NCI-H510A (cell line): ENCODE results near the gene ZNF384.

Source experiments
- DNase-seq: peaks from one replicate; lab custom pipeline; 2025; lab: John Stamatoyannopoulos, UW

ZNF384 gene

DNA sequence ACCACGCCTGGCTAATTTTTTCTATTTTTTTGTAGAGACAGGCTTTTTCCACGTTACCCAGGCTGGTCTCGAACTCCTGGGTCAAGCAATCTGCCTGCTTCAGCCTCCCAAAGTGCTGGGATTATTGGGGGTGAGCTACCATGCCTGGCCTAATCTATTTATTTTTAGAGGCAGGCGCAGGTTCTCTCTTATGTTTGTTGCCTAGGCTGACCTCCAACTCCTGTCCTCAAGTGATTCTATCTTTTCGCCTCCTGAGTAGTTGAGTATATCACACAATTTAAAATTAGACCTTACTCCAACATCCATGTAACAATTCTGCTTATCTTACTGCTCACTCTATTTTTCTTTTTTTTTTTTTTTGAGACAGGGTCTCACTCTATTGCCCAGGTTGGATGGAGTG is 35.2 kb downstream of the ZNF384 start:
- DNase-seq, result no peak

DNA sequence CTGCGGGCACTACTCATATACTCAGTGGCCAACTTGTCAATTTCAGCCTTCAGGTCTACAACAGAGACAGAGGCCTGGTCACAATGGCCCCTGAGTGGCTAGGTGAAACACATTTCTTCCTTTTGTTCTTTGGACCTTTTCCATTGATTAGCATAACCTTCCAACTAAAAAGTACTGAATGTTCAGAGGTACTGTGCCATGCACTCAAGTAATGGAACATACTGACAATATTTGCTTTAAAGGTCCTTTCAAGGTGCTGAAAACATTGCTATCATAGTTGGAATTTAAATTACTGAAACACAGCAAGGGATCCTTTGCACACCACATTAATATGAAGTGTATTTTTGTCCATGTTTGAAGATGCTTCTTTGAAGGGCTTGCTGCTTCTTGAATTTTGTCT is 35.8 kb downstream of the ZNF384 start:
- DNase-seq, result no peak

DNA sequence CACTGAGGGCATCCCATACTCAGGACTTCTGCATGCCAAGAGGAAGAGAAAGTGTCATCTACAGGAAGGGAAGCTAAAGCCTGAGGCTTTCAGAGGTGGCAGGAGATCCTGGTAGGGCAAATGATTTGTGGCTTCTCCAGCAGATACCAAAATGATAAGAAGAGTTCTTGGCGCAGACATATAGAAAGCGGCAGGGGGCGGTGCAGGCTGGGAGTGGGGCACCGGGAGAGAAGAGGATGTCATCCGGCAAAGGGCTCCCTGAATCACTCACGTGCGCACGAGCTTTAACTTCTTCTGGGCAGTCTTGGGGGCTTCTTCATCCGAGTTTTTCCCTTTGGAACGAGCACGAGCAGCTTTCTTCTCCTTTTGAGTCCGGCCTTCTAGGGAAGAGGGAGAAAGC is 36.8 kb downstream of the ZNF384 start:
- no peak for DNase-seq

DNA sequence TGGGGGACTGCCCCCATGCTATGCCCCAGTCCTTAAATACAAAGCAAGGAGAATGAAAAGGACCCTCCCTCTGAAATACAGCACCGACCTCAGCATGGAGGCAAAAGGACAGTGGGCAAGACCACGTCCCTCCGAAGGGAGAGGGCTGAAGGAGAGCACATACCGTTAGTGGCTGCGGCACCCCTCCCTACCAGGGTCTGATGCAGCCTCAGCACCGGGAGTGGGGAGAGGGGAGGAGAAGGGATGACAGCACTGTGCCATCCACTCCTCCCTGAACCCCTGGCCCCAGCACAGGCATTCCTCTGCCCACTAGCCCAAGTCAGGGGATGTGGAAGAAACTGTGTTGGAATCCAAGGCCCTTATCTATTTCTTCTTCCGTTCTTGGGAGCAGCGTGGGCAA is 38.3 kb downstream of the ZNF384 start:
- no peak for DNase-seq

DNA sequence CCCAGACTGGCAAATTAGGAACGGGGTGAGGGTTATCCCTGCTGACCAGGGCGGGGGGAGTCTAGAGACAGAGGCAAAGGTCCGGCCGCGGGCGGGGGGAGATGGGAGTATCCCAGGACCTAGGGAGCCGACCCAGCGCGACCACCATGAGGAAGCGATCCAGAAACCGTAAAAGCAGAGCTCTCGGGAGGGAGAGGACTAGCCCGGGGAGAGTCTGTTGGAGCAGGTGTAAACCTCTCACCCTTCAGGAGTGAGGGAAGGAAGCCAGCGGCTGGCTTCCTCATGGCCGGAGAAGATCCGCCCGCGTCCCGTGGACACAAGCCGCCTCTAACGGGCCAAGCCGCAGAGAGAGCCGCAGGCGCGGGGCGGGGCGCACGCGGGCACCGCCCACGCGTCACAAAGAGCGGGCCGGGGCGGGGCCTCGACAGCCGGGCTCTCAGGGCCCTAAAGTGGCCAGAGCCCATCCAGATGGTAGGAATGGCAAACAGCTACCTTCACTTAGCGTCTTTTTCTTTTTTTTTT is 42.0 kb downstream of the ZNF384 start, which contains the start of gene ACRBP:
TSS of gene ACRBP (minus strand) at position 350 of the 522 bp plus-strand sequence. CDS start at position 284, 66 bp downstream.
- DNase-seq, result no peak

DNA sequence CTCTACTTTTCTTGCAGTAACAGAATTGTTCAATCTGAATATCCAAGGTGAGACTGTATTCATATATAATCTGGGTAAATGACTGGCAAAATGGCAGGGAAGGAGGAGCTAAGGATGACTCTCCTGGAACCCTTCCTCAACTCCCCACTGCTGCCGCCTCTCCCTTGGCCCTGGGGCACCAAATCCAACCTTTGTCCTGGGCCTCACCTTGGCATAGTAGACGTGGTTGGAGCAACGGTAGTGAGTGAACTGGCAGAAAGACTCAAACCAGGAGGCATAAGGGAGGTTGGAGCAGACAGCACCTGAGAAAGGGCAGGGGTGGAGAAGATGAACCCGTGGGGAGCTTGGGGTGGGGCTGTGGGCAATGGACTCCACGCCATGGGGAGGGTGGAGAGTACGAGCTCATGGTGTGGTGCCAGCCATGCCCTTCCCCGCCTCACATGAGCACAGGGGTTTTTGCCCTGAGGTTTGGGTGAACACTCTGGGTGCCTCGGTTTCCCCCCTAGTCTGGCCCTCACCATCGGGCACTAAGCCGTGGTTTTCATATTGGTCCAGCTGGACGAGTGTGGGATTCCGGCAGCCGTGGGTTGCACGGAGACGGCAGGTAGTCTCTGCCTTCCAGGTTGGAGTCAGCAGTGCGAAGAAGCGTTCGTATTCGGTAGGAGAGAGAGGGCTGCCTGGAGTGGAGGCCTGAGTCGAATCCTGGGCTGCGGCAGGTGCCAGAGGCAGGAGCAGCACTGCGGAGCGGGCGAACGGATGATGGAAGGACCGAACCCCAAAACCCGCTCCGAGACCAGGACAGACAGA is 42.7 kb downstream of the ZNF384 start:
- DNase-seq, result no peak

DNA sequence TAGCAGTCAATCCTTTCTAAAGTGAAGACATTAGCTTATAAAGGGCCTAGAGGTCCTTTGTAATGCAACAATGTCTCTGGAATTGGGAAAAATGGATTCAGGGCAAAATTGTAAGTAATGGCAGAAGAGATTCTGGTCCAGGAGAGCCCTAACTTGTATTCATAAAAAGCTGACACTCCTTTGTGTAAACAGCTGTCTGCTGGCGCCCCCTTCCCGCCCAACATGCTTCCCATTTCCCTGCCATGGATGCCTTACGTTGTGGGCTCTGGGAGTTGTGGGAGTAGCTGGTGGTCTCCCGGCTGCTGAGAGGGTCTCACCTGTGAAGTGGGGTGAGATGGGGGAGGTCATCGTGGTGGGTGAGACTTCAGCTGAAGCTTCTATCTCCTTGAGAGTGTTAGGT is 44.3 kb downstream of the ZNF384 start:
- no peak for DNase-seq

DNA sequence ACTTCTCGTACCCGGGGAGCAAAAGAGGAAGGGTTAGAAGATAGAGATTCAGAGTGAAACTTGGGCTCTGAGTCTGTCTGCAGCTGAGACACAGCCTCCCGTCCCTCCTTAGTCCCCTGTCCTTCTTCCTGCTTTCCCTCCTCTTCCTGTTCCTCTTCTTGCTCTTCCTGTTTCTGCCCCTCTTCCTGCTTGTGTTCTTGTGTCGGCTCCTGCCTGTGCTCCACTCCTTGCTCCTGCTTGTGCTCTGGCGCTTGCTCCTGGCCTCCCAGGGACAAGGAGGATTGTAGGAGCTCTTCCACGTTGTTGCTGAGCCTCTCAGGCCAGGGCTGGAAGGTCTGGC is 44.9 kb downstream of the ZNF384 start:
- DNase-seq, result no peak

DNA sequence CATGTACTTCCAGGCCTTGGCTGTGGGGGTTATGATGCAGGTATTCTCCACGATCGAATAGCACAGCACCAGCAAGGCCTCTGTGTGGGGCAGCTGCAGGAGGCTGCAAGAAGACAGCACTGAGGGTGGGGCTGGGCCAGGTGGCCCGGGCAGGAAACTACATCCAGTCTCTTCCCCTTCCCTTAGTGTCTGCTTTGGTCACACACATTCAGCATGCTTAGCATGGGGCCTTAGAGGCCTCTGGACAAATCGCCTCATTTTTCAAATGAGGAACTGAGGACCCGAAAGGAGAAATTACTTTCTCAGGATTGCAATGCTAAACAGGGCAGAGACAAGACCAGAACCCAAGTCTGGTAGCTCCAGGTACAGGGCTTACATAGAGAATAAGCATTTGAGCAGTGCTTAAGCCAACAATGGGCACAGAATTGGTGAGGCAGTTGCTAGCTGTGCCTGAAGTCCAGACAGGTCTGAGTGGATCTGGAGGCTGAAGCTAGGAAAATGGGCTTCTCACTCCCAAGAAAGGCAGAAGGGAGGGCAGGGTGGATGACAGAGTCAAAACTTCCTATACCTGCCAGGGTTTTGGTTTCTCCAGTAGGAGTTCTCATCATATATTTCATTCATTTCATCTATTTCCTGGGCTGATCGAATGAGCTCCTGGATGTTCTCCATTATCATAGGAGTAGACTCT is 45.5 kb downstream of the ZNF384 start:
- DNase-seq, result no peak

DNA sequence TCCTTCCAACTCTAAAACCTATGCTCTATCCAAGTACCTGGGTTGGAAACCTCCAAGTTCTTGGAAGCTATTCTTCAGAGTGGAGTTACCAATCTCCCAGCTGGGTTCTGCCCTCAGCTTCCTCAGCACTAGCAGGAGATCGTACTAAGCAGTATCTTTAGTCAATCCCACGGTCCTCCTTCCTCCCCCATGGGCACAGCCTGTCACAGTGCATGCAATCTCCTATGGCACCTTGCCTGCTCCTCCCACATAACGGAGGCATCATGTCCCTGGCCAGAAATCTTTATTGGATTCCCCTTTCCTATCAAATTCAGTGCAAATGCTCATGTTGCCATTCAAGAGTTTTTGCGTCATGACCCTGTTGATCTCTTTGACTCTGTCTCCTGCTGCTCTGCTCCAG is 48.0 kb downstream of the ZNF384 start:
- no peak for DNase-seq

DNA sequence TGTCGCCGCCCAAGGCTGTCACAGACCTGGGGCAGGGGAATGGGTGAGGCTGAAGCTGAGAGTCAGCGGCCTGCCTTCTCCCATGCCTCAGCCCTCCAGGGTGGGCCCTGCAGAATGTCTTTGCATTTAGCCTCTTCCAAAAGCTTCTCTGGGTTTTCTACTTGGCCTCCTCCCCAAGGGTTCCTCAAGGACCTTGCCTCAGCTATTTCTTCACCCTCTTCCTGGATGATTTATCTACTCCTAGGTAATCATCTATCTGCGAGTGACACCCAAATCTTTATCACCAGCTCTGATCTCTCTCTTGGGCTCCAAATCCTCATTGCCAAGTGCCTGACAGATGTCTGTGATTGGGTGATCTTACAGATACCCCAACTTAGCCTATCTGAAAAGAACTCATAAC is 48.7 kb downstream of the ZNF384 start:
- no peak for DNase-seq

DNA sequence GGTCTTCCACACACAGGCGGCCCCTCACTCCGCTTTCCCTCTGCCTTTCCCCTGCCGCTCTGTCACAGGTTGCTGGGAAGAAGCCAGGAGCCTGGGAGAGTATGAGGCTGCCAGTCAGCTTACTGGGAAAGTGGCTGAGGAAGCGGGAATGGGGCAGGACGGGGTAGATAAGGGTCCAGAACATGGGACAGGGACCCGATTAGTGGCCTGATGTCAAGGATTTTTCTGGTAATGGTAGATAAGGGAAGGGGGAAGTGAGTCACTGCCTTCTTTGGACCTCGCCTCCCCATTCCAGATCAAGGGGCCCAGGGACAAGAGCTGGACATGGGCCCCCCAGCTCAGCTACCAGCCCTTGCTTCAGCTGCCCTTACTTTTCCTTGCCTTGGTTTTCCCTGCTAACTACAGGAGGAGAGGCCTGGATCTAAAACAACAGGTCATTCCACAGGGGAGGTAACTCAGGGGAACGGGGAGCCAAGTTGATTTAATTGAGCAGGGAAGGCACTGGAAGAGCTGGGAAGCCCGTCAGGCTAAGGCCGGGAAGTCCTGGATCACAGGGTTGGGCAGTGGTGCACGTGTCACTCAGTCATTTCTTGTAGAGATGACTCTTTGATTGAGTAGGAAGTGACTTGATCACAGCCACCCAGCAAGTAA is 49.9 kb downstream of the ZNF384 start:
- no peak for DNase-seq

DNA sequence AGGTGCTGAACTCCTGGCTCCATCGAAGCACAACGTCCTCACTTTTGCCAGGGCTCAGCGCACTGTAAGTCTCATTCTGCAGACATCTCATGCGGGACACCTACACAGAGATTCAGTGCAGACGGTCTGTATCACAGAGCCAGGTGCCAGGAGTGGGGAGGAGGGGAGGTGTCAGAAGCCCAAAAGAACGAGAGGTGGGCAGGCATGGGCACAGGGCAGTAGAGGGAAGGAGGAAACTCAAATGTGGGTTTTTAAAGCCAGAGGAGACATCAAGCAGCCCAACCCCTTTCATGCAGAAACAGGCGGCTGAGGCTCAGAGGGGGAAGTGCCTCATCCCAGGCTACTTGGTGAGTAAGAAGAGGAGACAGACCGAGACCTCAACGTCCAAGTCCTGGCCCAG is 50.9 kb downstream of the ZNF384 start:
- no peak for DNase-seq

DNA sequence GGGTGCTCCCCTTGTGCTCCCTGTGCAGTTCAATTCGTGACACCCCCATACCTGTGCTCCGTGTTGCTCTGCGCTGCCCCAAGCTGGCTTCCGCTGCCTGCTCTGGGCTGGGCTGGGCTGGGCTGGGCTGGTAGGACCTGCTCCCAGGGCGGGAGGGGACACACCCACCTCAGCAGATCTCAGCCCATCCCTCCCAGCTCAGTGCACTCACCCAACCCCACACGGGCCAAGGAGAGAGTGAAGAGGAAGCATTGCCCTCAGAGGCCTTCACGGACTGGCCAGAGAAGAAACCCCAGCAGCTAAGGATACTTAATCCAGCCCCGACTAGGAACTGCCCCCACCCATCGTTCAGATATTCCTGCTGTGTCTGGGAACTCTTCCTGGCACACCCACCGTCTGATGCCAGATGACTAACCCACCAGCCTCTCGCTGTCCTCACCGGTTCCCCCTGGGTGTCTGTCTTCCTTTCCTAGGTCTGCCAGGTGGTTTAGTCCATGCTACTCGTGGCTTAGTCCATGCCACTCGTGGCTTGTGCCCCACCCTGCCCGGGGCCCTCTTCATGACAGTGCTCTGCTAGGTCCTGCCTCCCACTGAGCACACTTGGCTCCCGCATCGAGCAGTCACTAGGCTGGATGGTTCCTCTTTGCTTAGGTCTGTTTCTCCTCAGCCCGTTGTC is 53.2 kb downstream of the ZNF384 start, which contains the start of gene LPAR5:
TSS of gene LPAR5 (minus strand) at position 104 of the 676 bp plus-strand sequence. CDS start 14,711 bp downstream, outside the sequence.
- DNase-seq, result no peak

DNA sequence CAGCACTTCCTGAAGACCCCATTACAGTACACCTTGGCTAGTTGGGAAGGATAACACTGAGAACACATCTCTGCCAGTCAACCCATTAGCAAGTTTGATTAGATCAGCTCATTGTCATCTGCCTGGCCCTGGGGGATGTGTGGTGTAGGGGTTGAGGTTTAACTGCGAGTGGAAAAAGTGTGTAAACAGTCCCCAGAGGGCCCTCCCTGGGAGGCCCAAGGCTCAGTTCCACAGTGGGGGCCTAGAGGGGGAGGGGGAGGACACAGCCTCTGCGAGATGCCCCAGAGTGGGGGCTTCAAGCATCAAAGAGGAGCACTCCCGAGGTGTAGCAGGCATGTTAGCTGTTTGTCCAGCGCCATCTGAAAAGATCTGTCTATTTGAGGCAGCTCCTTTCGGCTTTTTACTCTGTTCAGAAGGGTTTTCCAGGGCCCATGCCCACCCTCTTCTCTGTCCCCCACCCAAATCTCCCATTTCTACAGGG is 53.8 kb downstream of the ZNF384 start:
- DNase-seq, result no peak

DNA sequence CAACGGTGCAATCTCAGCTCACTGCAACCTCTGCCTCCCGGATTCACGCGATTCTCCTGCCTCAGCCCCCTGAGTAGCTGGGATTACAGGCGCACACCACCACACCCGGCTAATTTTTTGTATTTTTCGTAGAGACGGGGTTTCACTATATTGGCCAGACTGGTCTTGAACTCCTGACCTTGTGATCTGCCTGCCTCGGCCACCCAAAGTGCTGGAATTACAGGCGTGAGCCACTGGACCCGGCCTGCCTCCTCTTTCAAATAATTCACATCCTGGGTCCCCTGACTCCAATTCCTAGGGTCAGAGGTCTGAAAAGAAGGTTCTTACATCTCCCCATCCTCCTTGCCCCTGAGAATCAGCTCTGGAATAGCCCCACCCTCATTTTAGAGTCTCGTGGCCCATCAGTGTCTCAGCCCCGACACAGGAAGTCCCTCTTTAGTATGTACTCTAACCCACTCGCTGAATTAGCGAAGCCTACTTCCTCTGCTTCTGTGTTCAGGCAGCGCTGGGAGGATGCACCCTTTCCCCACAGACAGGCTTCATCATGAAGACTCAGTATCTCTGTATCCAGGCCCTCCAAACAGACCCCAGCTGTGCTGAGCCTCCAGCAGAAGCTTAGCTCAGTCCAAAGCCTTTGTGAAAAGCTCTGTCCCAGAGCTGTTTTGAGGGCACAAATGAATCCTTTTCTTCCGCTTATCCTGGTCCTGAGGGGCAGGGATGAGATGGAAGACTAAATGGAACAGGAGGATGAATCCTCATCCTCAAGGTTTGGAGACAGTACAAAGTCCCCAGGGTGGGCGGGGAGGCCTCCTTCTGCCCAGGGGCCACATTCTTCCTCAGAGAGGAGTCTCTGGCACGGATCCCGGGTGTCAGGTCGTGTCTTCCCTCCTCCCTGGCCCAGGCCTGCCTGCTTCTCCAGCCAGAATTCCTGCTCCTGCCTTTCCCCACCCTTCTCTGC is 56.9 kb downstream of the ZNF384 start:
- peak; percentile 44 for DNase-seq

DNA sequence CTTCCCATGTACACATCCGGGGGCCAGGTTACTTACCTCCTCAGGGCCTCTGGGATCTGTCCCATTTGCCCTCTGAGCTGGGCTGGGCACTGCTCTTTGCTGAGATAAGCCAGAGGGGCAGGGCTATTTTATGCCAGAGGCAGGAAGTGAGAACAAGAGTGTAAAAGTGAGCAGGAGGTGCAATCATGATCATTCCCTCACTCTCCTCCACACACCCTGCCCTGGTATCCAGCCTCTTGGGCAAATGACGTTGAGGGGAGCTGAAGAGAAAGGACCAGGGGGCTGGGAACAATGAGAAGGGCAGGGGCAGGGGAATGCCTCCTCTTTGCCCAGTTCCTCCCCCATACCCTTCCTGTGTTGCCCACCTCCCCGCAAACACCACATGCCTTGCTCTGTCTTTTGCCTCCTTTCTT is 57.6 kb downstream of the ZNF384 start:
- DNase-seq, result no peak

DNA sequence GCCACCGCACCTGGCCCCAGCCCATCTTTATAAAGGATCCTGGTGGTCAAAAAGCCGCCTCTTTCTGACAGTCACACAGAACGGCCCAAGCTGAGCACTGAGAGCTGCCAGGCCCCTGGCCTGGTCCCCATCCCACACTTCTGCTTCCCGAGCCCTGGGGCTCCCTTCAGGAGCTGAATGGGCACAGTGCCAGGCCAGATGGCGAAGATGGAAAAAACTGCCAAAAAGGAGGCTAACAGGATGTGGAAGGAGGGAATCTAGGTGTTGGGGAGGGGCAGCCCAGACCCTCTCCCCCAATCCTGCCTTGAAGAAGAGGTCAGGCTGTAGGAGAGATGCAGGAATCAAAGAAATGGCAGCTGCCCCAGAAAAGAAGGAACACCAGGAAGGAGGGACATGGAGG is 58.4 kb downstream of the ZNF384 start:
- DNase-seq, result no peak

DNA sequence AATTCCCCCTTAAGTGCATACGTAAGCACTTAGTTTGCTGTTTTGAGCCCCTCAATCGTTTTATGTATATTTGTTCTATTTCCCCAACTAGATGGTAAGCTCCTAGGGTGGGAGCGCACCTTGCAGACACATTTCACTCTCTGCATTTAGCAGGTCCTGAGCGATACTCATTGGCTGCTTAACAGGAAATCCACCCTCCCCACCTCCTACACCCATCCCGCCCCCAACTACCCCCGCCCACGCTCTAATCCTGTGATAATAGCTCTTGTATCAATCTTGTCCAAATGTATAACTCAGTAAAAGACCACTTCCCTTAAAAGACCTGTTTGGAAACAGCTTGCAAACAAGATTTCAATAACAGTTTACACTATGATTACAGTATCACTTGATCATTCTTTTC is 61.6 kb downstream of the ZNF384 start:
- no peak for DNase-seq

DNA sequence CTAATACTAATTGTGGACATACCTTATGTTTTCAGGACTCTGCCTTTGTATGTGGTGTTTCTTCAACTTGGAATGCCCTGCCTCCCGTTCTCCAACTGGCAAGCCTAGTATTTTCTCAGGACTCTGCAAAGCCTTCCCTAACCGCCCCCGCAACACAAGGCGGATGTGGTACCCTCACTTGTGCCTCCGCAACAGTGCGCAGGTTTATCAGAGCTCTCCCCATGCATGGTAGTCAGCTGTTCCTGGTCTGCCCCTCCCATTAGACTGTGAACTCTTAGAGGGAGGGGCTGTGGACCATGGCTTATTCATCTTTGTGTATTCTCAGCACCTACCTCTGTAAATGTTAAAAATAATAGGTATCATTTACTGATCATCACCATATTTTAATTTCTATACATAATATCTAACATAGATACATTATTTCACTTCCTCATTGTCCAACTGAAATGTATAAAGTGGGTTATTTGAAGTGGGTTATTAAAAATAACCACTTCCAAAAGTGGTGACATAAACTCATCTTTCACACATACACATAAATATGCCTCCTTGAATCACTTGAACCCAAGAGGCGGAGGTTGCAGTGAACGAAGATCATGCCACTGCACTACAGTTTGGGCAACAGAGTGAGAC is 62.4 kb downstream of the ZNF384 start:
- DNase-seq, result no peak
